HG03139 (cell line): ENCODE results near the gene PKDCC.

Experiments used
- ATAC-seq: cut with Tn5 transposase; IDR thresholded peaks from one replicate; pipeline ENCODE4 v1.9.1; 2021; ENCODE audit not compliant: unreplicated experiment

Gene PKDCC

GRCh38 chr2:42049221-42050009 lies 1.6 kb downstream of the PKDCC start:
- ATAC-seq = no peak

- ATAC-seq = no peak
Observed at GRCh38 chr2:42050010-42050702, 2.3 kb downstream of the PKDCC start.

- no peak for ATAC-seq
Observed at GRCh38 chr2:42050703-42051542, 3.1 kb downstream of the PKDCC start.

- ATAC-seq = no peak
Observed at GRCh38 chr2:42051543-42052235, 3.9 kb downstream of the PKDCC start.

GRCh38 chr2:42052702-42053481 lies 5.1 kb downstream of the PKDCC start:
- ATAC-seq = no peak

GRCh38 chr2:42053482-42053790 lies 5.6 kb downstream of the PKDCC start:
- ATAC-seq = no peak

- no peak for ATAC-seq
Observed at GRCh38 chr2:42053791-42054701, 6.2 kb downstream of the PKDCC start.

- no peak for ATAC-seq
Observed at GRCh38 chr2:42054714-42055430, 7.1 kb downstream of the PKDCC start.

- no peak for ATAC-seq
Observed at GRCh38 chr2:42055573-42056514, 8.0 kb downstream of the PKDCC start.

- no peak for ATAC-seq
Observed at GRCh38 chr2:42057159-42057901, 9.5 kb downstream of the PKDCC start.

GRCh38 chr2:42057902-42058450 lies 10.2 kb downstream of the PKDCC start:
- no peak for ATAC-seq

GRCh38 chr2:42059261-42059898 lies 11.6 kb downstream of the PKDCC start:
- no peak for ATAC-seq

GRCh38 chr2:42060028-42060427 lies 12.2 kb downstream of the PKDCC start:
- no peak for ATAC-seq

GRCh38 chr2:42060718-42061619 lies 13.1 kb downstream of the PKDCC start:
- no peak for ATAC-seq

GRCh38 chr2:42061839-42062238 lies 14.0 kb downstream of the PKDCC start:
- no peak for ATAC-seq
